HepG2 (cell line): ENCODE data around the gene TBC1D10B. TPM values are rescaled to one million over a fixed set of nuclear protein-coding genes. Genes with fewer than 3 reads are reported as not detected.

Experiments used
- FOXA3 ChIP-seq: IDR thresholded peaks from 2 replicates; pipeline ENCODE4 v1.6.1; 2016; ENCODE audit warnings: missing genetic modification reagents, missing compliant biosample characterization
- HMGXB4 ChIP-seq, 2 experiments: sonication (generic) in 1 of 2; formaldehyde crosslinking in 1 of 2; IDR thresholded peaks; 2 replicates each; pipeline versions ENCODE4 v1.4.0 to v1.6.1; 2018 to 2020; ENCODE audit warnings: missing genetic modification reagents in 2 of 2, borderline replicate concordance in 1 of 2, low read depth in 1 of 2, mild to moderate bottlenecking in 1 of 2, missing biosample characterization in 1 of 2
- KLF15 ChIP-seq: sonication (generic); formaldehyde crosslinking; IDR thresholded peaks from 2 replicates; pipeline ENCODE4 v1.8.1; 2023; ENCODE audit warnings: borderline replicate concordance, mild to moderate bottlenecking, inconsistent platforms, missing genetic modification reagents, mixed read lengths
- MTA1 ChIP-seq: sonication (generic); formaldehyde crosslinking; IDR thresholded peaks from 2 replicates; pipeline ENCODE4 v1.4.0; 2020; ENCODE audit warnings: missing genetic modification reagents, mild to moderate bottlenecking, borderline replicate concordance
- NFATC3 ChIP-seq: sonication (generic); formaldehyde crosslinking; IDR thresholded peaks from 2 replicates; pipeline ENCODE4 v1.5.1; 2020; ENCODE audit warnings: mild to moderate bottlenecking, missing genetic modification reagents
- PAWR ChIP-seq: sonication (generic); formaldehyde crosslinking; IDR thresholded peaks from 2 replicates; pipeline ENCODE4 v1.4.0; 2020; ENCODE audit warnings: missing genetic modification reagents, mild to moderate bottlenecking, borderline replicate concordance
- PBX3 ChIP-seq: sonication (generic); formaldehyde crosslinking; IDR thresholded peaks from 2 replicates; pipeline ENCODE4 v1.8.1; 2023; ENCODE audit warnings: missing genetic modification reagents, inconsistent platforms, borderline replicate concordance
- PHF21A ChIP-seq: sonication (generic); formaldehyde crosslinking; IDR thresholded peaks from 2 replicates; pipeline ENCODE4 v1.5.0; 2020; ENCODE audit warnings: mild to moderate bottlenecking, missing genetic modification reagents
- RXRB ChIP-seq: IDR thresholded peaks from 2 replicates; pipeline ENCODE4 v1.6.1; 2016; ENCODE audit warnings: borderline replicate concordance, missing genetic modification reagents, missing compliant biosample characterization
- SRF ChIP-seq: IDR thresholded peaks from 2 replicates; pipeline ENCODE4 v1.6.1; 2011; ENCODE audit warnings: mild to moderate bottlenecking, low read depth, low read length, moderate library complexity
- TFAP4 ChIP-seq: sonication (generic); IDR thresholded peaks from 2 replicates; pipeline ENCODE4 v1.6.1; 2016; ENCODE audit warnings: low read depth, borderline replicate concordance
- ZMYM3 ChIP-seq: sonication (generic); formaldehyde crosslinking; IDR thresholded peaks from 2 replicates; pipeline ENCODE4 v1.5.1; 2020; ENCODE audit warnings: mild to moderate bottlenecking, missing genetic modification reagents
- ZNF570 ChIP-seq: sonication (generic); formaldehyde crosslinking; IDR thresholded peaks from 2 replicates; pipeline ENCODE4 v1.4.0; 2020; ENCODE audit warnings: mild to moderate bottlenecking, missing genetic modification reagents, borderline replicate concordance
- polyA plus RNA-seq, 8 experiments: library from polyadenylated mRNA; depleted of rRNA in 3 of 8; stranded (reverse) in 7 of 8; unstranded in 1 of 8; fragments of >200 nt; fragmentation: Illumina TruSeq in 4 of 8; extraction: Trizol in 4 of 8; gene quantifications; 2 replicates each; pipeline versions ENCODE4 v1.2.1 to v1.2.3, GENCODE V29; 2011 to 2016; ENCODE audit warnings: low read depth in 4 of 8, missing spikeins in 1 of 8, mixed read lengths in 1 of 8; ENCODE audit not compliant: insufficient read depth in 1 of 8
- total RNA-seq, 5 experiments: library from RNA; depleted of rRNA; stranded (reverse); fragments of >200 nt; fragmentation: Illumina TruSeq; extraction: Trizol; gene quantifications; 2 replicates each; pipeline ENCODE4 v1.2.3, GENCODE V29; 2016; ENCODE audit warnings: low read depth in 1 of 5
- TF ChIP-seq, protein P1 (sequence below): sonication (generic); formaldehyde crosslinking; IDR thresholded peaks from 2 replicates; pipeline ENCODE4 v1.4.0; 2020; ENCODE audit warnings: missing genetic modification reagents, borderline replicate concordance
- TF ChIP-seq, protein P2 (sequence below): sonication (generic); formaldehyde crosslinking; IDR thresholded peaks from 2 replicates; pipeline ENCODE4 v1.5.0; 2020; ENCODE audit warnings: missing genetic modification reagents
- TF ChIP-seq, protein P3 (sequence below): sonication (generic); formaldehyde crosslinking; IDR thresholded peaks from 2 replicates; pipeline ENCODE4 v1.5.0; 2020; ENCODE audit warnings: mild to moderate bottlenecking, missing genetic modification reagents, moderate library complexity

The TBC1D10B gene
- total and polyA plus RNA-seq, 2 of the 13 experiments (the other 11 are each of a cell fraction or from before 2014, with no cell fraction given), result 15.7 to 24.8 TPM

- TF ChIP-seq HMGXB4 (CRISPR knock-in tag; IDR thresholded peaks at IDR 0.05; ENCODE audit: borderline replicate concordance in 1 of 2, low read depth in 1 of 2) (peak in 1 of 2 experiments; percentile 37; a peak in 1 of 4 replicates), FOXA3 (CRISPR knock-in tag) (peak; percentile 18; the same call in 1 of the 2 replicates), RXRB (peak; percentile 8; the same call in 1 of the 2 replicates), ZNF570 (CRISPR knock-in tag) (no peak), ZMYM3 (CRISPR knock-in tag) (no peak), PBX3 (CRISPR knock-in tag) (peak; percentile 92; the same call in 1 of the 2 replicates), NFATC3 (no peak), SRF (peak; percentile 99), MTA1 (CRISPR knock-in tag) (no peak), PAWR (CRISPR knock-in tag) (no peak), KLF15 (CRISPR knock-in tag) (no peak), TFAP4 (peak; percentile 91), PHF21A (peak; percentile 70; the same call in 1 of the 2 replicates)
- TF ChIP-seq, protein P1, sequence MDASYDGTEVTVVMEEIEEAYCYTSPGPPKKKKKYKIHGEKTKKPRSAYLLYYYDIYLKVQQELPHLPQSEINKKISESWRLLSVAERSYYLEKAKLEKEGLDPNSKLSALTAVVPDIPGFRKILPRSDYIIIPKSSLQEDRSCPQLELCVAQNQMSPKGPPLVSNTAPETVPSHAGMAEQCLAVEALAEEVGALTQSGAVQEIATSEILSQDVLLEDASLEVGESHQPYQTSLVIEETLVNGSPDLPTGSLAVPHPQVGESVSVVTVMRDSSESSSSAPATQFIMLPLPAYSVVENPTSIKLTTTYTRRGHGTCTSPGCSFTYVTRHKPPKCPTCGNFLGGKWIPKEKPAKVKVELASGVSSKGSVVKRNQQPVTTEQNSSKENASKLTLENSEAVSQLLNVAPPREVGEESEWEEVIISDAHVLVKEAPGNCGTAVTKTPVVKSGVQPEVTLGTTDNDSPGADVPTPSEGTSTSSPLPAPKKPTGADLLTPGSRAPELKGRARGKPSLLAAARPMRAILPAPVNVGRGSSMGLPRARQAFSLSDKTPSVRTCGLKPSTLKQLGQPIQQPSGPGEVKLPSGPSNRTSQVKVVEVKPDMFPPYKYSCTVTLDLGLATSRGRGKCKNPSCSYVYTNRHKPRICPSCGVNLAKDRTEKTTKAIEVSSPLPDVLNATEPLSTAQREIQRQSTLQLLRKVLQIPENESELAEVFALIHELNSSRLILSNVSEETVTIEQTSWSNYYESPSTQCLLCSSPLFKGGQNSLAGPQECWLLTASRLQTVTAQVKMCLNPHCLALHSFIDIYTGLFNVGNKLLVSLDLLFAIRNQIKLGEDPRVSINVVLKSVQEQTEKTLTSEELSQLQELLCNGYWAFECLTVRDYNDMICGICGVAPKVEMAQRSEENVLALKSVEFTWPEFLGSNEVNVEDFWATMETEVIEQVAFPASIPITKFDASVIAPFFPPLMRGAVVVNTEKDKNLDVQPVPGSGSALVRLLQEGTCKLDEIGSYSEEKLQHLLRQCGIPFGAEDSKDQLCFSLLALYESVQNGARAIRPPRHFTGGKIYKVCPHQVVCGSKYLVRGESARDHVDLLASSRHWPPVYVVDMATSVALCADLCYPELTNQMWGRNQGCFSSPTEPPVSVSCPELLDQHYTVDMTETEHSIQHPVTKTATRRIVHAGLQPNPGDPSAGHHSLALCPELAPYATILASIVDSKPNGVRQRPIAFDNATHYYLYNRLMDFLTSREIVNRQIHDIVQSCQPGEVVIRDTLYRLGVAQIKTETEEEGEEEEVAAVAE (CRISPR knock-in tag), result peak; percentile 66; the same call in 1 of the 2 replicates
- TF ChIP-seq, protein P2, sequence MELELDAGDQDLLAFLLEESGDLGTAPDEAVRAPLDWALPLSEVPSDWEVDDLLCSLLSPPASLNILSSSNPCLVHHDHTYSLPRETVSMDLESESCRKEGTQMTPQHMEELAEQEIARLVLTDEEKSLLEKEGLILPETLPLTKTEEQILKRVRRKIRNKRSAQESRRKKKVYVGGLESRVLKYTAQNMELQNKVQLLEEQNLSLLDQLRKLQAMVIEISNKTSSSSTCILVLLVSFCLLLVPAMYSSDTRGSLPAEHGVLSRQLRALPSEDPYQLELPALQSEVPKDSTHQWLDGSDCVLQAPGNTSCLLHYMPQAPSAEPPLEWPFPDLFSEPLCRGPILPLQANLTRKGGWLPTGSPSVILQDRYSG (CRISPR knock-in tag), result no peak
- TF ChIP-seq, protein P3, sequence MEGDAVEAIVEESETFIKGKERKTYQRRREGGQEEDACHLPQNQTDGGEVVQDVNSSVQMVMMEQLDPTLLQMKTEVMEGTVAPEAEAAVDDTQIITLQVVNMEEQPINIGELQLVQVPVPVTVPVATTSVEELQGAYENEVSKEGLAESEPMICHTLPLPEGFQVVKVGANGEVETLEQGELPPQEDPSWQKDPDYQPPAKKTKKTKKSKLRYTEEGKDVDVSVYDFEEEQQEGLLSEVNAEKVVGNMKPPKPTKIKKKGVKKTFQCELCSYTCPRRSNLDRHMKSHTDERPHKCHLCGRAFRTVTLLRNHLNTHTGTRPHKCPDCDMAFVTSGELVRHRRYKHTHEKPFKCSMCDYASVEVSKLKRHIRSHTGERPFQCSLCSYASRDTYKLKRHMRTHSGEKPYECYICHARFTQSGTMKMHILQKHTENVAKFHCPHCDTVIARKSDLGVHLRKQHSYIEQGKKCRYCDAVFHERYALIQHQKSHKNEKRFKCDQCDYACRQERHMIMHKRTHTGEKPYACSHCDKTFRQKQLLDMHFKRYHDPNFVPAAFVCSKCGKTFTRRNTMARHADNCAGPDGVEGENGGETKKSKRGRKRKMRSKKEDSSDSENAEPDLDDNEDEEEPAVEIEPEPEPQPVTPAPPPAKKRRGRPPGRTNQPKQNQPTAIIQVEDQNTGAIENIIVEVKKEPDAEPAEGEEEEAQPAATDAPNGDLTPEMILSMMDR (CRISPR knock-in tag), result peak; percentile 75
Measured at GRCh38 chr16:30370456-30371247, at the start of gene TBC1D10B (continued).
